ENCODE results near the gene PRR13.
"Not testable (repeated sequence)": the region's sequence is repeated elsewhere in the genome, so short reads cannot be mapped to it uniquely, and the experiment has no call there.

PRR13 gene

DNA sequence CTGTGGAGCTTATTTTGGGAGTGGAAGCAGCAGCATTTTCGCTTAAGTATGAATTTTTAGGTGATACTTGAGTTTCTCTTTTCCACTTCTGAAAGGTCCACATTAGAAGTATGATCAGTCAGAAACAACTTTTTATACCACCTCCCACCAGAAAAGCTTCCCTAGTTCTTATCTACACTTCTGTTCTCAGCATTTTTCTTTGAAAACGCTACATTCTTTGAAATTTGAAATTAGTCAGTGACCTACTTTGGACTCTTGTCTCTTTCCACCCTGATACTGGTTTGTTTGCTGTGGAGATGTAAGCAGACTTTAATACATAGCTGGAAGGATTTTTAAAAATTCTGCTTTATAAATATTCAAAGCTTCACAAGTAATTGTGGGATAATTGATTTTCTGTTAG, 32.5 kb downstream of the PRR13 start:
- no peak for DNase-seq

DNA sequence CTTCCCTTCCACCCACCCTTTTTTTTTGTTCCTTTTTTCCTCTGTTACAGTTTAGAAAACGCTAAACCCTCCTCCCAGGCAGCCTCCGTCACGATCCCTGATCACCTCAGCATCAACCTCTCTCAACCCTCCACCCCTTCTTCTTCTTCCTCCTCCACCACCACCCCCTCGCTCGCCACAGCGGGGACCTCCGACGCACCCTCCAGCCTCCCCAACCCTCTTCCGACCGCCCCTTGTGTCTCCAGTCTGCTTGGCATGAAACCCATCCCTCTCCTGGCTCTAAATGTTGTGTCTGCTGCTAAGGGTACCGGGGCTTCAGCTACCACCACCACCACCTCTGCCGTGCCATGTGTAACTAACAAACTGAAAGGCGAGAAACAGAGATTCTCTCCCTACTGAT, 33.3 kb downstream of the PRR13 start:
- no peak for DNase-seq

DNA sequence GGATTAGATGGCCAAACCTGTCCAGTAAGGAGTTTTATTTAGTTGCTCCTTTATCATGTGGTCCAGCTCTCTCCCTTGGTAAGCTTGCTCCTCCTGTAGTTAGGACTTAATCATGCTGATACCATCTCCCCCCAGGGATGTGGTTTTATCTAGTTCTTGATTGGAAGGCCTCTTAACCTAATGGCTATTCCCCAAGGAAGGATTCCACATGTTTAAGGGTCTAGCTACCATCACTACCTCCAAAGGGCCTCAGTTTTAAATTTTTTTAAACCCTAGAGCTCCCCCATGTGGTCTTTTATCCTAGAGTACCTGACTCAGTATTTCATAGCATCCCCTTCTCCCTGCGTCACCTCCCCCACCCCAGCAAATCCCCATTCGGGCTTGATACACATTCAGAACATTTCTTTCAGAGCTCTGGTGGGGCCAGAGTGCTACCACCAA, 35.3 kb downstream of the PRR13 start:
- DNase-seq: no peak

DNA sequence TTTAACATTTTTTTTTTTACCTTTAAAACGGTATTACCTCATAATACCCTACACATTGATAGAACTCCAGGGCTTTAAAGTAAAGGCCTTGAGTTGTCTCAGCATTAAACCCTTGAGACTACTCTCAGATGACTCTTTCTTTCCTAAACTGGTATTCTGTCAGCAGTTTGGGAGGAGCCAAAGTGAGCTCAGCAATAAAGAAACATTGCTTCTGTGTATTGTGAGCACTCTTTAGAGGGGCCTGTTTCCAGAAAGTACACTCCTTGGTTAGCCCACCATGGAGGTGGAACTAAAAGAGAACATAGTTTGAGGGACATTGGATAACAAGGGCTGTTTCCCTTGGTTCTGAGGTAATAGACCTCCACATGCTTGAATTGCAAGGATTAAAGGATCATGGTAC, 37.3 kb downstream of the PRR13 start:
- no peak for DNase-seq

DNA sequence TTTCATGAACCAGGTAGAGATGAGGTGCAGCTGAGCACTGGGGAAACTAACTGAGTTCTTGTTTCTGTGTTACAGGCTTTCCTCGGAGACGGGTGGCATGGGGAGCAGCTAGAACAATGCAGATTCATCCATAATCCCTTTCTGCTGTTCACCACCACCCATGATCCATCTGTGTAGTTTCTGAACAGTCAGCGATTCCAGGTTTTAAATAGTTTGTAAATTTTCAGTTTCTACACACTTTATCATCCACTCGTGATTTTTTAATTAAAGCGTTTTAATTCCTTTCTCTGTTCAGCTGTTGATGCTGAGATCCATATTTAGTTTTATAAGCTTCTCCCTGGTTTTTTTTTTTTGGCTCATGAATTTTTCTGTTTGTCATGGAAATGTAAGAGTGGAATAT, 37.8 kb downstream of the PRR13 start:
- DNase-seq: no peak

DNA sequence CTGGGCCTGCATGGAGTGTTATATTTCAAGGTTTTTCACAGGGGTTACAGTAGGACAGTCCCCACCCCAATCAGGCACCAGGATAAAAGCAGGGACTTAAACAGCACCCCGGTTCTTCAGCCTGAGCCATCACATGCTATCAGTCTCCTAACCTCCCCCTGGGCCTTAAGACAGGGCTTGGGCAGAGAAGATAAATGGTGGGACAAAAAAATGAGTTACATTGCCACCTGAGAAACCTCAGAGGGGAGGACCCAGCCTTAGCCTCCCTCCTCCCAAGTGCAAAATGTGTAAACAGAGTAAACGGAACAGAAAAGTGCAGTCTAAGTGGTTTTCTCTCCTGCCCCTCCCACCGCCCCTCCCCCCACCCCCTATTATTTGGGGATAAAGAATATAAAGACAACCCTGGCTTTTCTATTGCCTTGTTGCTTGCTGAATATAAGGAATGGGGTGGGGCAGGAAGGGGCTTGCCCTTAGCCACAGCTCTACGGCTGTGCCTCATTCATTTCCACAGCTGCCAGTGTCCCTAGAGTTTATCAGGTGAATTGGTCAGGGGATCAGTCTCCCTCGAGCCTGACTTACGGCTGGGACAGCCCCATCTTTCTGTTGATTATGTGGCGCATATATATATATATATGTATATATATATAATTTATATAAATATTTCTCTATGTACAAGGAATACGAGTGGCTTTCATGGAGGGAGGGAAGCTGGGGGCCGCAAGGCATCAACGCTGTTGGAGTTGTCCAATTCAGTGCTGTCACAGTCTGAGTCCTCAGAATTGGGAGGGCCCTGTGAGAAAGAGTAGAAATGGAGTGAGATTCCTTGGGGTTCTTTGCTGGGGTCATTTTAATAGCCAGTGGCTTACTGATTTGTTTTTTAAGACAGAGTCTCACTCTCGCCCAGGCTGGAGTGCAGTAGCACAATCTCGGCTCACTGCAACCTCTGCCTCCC, 39.2 kb downstream of the PRR13 start:
- no peak for DNase-seq

DNA sequence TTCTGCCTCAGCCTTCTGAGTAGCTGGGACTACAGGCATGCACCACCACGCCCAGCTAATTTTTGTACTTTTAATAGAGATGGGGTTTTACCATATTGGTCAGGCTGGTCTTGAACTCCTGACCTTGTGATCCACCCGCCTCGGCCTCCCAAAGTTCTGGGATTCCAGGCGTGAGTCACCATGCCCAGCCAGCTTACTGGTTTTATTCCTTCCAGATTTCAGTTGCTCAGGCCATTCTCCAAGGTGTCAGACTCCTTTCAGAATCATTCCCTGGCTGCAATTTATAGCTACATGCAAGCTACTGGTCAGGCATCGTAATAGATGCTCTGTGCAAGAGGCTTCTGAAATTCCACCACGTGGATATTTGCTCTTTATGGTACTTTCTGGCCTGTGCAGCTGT, 39.9 kb downstream of the PRR13 start:
- DNase-seq: not testable (repeated sequence)

DNA sequence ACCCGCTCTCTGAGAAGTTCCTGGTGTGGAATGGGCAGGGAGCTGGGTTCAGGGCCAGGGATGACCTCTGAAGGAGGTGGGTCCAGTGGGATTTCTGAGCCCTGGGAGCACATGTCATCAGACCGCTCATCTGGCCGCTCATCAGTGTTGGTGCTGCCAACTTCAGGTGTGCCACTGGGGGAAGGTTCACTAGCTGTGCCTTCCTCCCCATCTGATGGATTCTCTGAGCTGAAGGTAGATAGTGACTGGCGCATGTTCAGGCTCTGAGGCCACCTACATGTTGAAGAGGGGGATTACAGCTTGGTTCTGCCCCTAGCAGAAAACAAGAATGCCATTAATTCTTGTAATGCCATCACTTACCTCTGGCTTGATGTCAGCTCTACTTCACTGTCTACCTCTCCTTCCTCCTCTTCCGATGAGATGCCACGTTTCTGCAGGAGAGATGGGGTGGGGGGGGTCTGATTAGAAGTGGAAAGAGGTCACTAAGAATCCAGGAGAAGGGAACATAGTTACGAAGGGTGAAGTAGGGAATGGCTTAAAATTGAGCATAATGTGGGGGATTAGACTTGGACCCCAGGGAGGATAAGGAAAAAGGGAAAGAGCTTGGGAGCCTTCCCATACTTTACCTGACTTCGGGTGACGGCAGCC, 40.5 kb downstream of the PRR13 start:
- no peak for DNase-seq

DNA sequence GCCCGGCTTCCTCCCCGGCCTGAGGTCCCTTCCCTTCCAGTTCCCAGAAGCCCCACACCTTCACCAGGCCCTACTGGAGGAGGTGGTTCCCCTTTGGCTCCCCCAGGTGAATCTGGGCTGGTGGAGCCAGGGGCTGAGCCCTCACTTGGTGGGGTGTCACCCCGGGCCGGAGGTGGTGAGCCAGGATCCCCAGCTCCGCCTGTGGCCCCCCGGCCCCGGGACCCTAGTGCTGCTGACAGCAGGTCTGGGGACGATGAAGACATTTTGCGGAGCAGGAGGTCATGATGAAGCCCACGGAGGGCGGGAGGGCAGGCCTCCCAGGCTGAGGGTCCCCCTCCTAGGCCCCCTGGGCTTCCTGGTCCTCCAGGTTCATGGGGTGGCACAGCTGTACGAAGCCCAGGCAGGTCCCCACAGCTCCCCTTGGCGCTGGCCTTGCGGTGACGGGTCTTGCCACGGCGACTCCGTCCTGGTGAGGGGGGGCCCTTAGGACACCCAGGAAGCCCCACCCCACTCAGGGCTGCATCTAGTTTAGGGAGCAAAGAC, 41.2 kb downstream of the PRR13 start:
- no peak for DNase-seq

DNA sequence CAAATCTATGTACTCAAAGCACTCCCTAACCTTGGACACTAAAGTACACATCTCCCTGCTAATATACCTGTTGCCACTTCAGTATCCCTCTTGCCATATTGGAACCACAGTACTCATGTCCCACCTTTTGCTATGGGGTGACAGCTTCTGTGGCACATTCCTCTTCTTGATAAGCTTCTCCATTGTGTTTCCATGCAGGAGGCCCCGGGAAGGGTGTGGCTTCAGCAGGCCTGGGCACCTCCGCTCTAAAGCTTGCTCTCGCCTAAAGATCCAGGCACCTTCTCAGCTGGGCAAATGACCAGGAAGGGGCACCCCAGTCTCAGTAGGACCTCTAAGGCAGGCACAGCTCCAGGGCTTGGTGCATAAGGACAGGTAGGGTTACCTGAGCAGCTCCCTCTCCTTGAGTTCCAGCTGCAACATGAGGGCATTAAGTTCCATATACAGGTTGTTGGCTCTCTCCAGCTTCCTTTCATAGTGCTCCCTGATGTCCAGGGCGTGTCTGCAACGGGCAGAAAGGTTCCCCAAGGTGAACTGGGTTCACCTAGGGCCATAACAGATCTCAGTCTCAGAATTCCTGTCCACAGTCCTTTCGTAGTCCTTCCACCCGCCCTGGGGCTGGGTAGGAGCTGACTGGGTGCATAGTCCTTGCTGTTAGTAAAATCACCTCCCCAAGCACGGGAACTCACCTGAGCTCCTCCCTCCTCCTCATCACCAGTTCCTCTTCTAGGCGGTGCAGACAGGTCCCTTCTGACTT, 41.9 kb downstream of the PRR13 start:
- DNase-seq: no peak

DNA sequence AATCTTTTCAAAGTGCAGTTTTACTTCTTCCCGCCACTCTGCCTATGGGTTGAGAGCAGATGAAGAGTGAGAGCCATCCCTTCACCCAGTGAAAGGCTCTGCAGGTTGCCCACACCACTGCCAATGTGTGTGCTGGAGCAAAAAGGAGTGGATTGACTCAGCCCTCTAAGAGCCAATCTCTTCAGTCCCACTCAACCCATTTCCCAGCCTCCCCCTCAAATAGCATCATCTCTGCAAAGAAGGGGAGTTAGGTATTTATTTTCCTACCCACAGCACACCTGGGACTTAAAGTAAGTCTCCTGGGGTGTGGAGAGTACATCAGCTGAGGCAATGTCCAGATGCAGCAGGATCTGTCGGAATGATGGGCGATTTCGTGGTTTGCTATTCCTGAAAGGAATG, 42.4 kb downstream of the PRR13 start:
- DNase-seq: no peak

DNA sequence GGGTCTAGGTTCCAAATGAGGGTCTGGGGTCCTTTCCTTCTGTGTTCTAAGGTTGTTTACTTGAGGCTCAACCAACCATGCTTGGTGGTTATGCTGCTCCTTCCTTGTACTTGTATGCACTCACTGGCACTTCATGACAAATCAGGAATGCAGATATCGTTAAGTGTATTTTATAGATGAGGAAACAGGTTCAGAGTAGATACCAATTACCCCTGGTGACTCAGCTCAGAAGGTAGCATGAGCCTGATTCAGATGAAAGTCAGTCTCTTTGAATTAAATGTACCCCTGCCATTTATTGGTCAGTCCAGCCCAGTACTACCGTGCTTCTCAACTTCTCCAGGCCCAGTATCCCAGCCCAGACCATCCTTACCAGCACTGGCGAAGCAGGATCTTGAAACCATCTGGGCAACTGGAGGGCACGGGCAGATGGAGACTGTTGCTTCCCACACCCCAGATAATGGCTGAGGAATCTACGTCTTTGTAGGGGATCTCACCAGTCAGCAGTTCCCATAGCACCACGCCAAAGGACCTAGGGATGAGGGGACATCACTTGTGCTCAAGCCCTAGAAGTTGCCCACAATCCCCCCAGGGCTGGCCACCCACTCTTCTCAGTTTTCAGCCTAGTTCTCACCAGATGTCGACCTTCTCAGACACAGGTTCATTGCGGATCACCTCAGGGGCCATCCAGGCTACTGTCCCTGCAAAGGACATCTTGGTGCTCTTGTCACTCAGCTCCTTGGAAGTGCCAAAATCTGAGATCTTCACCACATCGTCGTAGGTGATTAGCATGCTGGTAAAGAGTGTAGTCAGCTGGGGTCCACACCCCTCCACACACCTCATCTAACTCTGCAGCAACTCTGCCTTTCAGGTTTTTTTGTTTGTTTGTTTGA, 43.4 kb downstream of the PRR13 start:
- no peak for DNase-seq

DNA sequence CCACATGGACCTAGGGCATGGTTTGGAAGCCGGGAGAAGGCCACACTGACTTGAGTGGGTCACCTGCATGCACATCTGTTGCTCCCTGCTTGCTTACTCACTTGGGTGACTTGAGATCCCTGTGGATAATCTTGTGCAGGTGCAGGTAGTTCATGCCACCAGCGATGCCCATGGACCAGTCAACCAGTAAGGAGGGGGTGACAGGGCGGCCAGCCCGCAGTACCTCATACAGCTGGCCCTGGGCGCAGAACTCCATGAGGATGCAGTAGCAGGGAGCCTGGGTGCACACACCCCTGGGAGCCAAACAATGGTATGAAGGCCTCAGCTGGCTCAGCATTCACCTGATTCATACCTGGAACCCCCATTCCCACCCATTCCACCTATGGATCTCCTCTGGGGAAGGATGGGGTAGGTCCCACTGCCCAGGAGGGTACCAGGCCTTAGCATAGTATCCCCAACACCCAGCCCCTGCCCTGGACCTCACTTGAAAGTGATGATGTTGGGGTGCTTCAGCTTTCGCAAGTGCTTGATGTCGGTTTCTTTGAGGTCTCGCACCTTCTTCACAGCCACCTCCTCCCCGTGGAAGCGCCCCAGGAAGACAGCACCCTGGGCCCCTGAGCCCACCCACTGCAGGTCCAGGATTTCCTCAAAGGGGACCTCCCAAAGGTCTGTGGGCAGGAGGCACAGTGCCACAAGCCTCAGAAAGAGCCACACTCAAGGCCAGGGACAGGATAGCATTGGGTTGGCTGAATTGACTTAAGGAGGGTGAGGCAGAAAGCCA, 44.6 kb downstream of the PRR13 start:
- no peak for DNase-seq

DNA sequence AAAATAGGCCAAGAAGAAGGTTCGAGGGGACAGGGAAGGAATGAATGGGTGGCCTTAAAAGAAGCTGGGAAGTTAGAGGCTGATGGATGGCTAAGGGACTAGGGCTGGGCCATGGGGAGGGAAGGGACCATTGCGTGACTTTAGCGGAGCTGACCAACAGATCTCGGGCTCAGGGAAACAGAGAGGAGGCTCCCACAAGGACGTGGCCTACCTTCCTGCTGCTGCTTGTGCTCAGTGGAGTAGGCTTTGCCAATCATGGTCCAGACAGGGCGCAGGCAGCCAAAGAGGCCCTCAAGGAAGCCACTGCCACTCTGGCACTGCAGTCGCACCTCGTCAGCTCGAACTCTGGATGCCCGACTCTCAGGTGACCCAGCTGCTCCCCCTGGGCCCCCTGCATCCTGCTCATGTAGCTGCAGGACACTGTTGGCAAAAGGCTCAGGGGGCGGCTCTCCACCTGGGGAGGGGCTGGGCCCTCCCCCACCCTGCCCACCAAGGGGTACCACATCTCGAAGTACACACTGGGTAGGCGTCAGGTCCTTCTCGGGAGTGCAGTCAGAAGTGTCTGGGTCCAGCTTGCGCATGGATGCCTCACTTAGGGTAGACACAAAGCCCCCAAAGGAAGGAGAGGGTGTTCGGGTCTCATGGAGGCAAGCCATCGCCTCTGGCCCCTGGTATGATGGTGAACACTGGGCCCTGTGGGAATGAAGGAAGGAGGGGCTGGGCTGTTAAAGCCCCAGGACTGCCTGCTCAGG, 45.4 kb downstream of the PRR13 start:
- DNase-seq: no peak

DNA sequence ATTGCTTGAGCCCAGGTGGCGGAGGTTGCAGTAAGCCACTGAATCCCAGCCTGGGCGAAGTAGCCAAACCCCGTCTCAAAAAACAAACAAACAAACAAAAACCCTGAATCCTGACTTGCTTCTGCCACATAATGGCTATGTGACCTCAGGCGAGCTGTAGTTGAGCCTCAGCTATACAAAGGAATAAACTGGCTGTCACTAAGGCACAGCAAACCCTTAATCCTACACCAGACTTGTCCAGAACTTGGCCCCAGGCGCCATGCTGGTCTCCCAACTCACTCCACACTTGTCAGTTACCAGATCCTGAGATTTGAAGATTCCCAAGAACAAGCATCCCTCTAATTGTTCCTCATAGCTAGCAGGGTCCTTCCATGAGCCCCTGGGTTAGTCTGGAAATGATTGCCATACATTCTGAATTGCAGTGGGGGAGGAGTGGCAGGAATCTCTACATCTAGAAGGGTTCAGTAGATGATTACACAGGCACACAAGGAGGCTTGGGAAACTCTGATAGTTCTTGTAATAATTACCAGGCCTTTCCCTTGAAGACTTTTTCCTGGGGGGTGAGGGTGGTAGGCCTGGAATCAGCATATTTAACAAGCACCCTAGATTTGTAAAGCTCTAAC, 47.8 kb downstream of the PRR13 start:
- no peak for DNase-seq

DNA sequence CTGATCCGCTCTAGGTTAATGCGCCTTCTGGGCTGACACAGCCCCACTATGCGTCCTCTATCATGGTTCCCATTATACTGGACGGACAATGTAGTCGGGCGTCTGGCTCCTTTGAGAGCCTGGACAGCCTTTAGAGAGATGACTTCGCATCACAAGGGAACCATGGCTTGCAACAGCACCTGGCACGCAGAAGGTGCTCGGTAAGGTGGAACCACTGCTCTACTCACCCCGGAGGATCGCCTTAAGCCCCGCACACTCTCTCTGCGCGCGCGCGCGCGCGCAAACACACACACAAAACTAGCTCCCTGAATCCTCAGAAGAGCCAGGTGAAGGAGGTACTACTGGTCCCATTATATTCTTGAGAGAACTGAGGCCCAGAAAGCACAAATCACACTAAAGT, 50.7 kb downstream of the PRR13 start:
- DNase-seq: no peak

DNA sequence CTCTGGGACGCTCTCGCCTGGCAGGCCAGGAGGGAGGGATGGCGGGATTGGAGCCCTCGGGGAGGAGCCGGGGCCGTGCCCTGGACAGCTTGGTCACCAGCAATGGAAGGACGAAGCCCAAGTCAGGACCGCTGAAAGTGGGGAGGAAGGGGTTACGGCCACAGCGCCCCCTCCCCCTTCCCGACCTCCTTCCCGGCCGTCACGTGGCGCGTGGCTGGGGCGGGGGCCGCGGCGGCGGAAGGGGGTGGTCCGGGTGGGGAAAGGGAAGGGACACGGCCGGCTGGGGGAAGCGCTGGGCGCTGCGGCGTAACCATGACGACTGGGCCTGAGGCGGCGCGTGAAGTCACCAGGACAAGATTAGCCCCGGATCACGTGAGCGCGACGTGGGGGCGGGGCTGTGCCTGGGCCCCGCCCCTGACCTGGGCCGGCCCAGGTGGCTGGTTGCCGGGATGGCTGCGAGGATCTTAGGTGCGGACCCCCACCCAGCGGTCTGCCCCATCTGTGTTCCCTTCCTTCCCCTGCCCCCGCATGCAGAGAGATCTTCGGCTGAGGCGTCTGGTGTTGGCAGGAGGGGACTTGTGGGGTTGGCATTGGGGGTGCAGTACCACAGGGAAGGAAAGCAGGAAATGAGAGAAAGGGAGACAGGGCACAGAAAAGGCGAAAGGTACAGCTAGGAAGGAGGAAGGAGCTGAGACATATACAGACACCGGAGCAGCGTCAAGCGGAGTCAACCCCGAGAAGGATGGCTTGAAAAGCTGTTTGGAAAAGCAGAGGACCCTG, 51.5 kb downstream of the PRR13 start:
- DNase-seq: peak; percentile 85

DNA sequence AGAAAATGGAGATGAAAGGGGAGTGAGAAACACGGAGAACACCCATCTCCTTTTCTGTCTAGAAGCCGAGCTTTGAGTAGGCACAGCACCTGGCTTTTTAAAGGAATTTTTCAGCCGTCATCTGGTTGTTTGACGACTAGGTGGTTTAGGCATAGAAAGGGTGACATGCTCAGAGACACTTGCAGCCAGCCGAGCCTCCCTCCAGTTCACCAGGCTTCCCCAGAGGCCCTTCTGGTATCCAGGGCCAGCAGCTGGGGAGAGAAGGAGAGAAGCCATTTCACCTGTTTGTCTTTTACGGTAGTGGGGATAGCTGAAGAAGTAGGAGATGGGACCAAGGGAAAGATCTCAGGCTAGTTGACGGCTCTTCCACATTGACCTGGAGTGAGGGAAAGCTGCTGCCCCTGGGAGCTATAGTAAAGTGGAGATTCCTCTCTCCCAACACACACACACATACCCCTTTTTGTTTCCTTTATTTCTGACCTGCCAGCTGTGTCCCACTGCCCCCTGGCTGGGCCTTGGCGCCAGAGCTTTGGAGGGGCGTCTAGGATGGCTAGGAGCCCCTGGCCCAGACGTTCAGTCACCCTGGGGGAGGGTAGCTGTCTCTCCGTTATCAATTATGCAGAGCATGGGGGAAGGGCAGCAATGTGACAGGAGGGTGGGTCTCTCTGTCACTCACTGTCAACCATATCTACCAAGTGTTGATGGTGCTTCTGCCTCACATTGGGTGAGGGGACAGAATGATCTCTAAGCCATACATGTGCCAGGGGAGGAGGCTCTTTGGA, 52.3 kb downstream of the PRR13 start:
- DNase-seq: no peak

Data from activated naive CD4-positive, alpha-beta T cell treated with anti-CD3 and anti-CD28 coated beads, Interleukin-2, amount 50 U/mL, for 16 hours (primary cell).